Measurements from ENCODE around the gene C20orf141. TPM values are rescaled to one million over a fixed set of nuclear protein-coding genes. Genes with fewer than 3 reads are reported as not detected.
A peak's percentile ranks its signal among the peaks of the same experiment; 100 is the strongest.

Gene C20orf141
- total RNA-seq, 3 donors from 2014 or later (not counting 1 experiment from before 2014, with no cell fraction given): not detected

GRCh38 chr20:2864626-2865025 lies 49.8 kb downstream of the C20orf141 start:
- WGBS (ENCODE audit: insufficient coverage): 97% methylated on average over 12 of the region's 12 CpGs
- DNase-seq (no peak), ATAC-seq (no peak)
- H3K36me3 ChIP-seq (ENCODE audit: control insufficient read depth, insufficient read depth, low read length): peaks cover 38% of the 10 kb centered on the region
- no peaks in the 10 kb centered on the region for H3K27me3 ChIP-seq (ENCODE audit: control insufficient read depth, insufficient read depth, low read length)
- H3K4me1 ChIP-seq (ENCODE audit: control insufficient read depth, insufficient read depth, low read length): peaks cover 54% of the 10 kb centered on the region
- Mint-ChIP-seq H3K36me3 (no peaks in the 10 kb centered on the region), H3K4me1 (peaks cover 46 to 54% of the 10 kb centered on the region in 2 donors), H3K4me3 (peak overlapping the region; percentile 82), H3K27me3 (ENCODE audit: low read depth in 2 of 2) (no peaks in the 10 kb centered on the region), H3K9me3 (no peaks in the 10 kb centered on the region), H3K27ac (peak overlapping the region; percentile 89 to 97)
- H3K9me3 ChIP-seq (ENCODE audit: control insufficient read depth, insufficient read depth, low read length): no peaks in the 10 kb centered on the region
- no peak for TF ChIP-seq CTCF (IDR thresholded peaks at IDR 0.05)
- H3K27ac ChIP-seq (ENCODE audit: low read length): peak overlapping the region; percentile 63
- no peak overlapping the region for H3K4me3 ChIP-seq (ENCODE audit: low read length)
- intact Hi-C loops (cut with micrococcal nuclease): loop anchor here (1.0 to 2.0 kb wide), 2 partner anchors 118 to 136 kb away; no protein-coding TSS in a partner anchor

GRCh38 chr20:2865101-2865500 lies 50.3 kb downstream of the C20orf141 start:
- Histone ChIP-seq H3K36me3 (ENCODE audit: control insufficient read depth, insufficient read depth, low read length) (peaks cover 38% of the 10 kb centered on the region), H3K27ac (ENCODE audit: low read length) (peak overlapping the region; percentile 63), H3K4me1 (ENCODE audit: control insufficient read depth, insufficient read depth, low read length) (peaks cover 54% of the 10 kb centered on the region), H3K4me3 (ENCODE audit: low read length) (no peak overlapping the region), H3K27me3 (ENCODE audit: control insufficient read depth, insufficient read depth, low read length) (no peaks in the 10 kb centered on the region), H3K9me3 (ENCODE audit: control insufficient read depth, insufficient read depth, low read length) (no peaks in the 10 kb centered on the region)
- peaks cover 46 to 54% of the 10 kb centered on the region in 2 donors for H3K4me1 Mint-ChIP-seq
- DNase-seq: no peak
- H3K27me3 Mint-ChIP-seq (ENCODE audit: low read depth in 2 of 2): no peaks in the 10 kb centered on the region
- no peak for ATAC-seq
- peak overlapping the region; percentile 82 for H3K4me3 Mint-ChIP-seq
- TF ChIP-seq CTCF (IDR thresholded peaks at IDR 0.05): no peak
- intact Hi-C loops (cut with micrococcal nuclease): loop anchor here (1.0 to 2.0 kb wide), 2 partner anchors 117 to 136 kb away; no protein-coding TSS in a partner anchor
- H3K9me3 Mint-ChIP-seq: no peaks in the 10 kb centered on the region
- no peaks in the 10 kb centered on the region for H3K36me3 Mint-ChIP-seq
- 83% methylated on average over 10 of the region's 10 CpGs for WGBS (ENCODE audit: insufficient coverage)
- H3K27ac Mint-ChIP-seq: peak overlapping the region; percentile 89 to 97

Other genes with a start within 250 kb of the C20orf141 start
- gene NOP56, start 162.4 kb upstream of the C20orf141 start, total RNA-seq: 100 to 1,000 TPM; 169 to 216 (median 214) TPM
- 100 to 1,000 TPM; 149 to 161 (median 153) TPM for gene IDH3B, start 150.8 kb upstream of the C20orf141 start, total RNA-seq
- 10 to 100 TPM; 17.1 to 21.7 (median 20.4) TPM for gene EBF4, start 122.2 kb upstream of the C20orf141 start, total RNA-seq
- gene CPXM1, start 14.4 kb upstream of the C20orf141 start, total RNA-seq: 1 to 10 TPM in 2 of 3 donors, under 1 TPM in 1; 0.49 to 2.3 (median 1.5) TPM
- not detected for gene TMEM239, start 1.4 kb downstream of the C20orf141 start, total RNA-seq
- 10 to 100 TPM; 70.3 to 76.5 (median 71.1) TPM for gene PCED1A, start 25.7 kb downstream of the C20orf141 start, total RNA-seq
- gene VPS16, start 25.8 kb downstream of the C20orf141 start, total RNA-seq: 100 to 1,000 TPM; 108 to 118 (median 109) TPM
- 100 to 1,000 TPM; 125 to 172 (median 141) TPM for gene PTPRA, start 58.5 kb downstream of the C20orf141 start, total RNA-seq
- 1 to 10 TPM in 1 of 3 donors, under 1 TPM in 2; 0.49 to 1.2 (median 0.68) TPM for gene GNRH2, start 228.6 kb downstream of the C20orf141 start, total RNA-seq
- gene MRPS26, start 231.1 kb downstream of the C20orf141 start, total RNA-seq: 10 to 100 TPM; 17.5 to 21.3 (median 19.1) TPM

Measured in natural killer cell (primary cell).